HCT116 (cell line): ENCODE results near the gene CCDC154. TPM values are rescaled to one million over a fixed set of nuclear protein-coding genes. Genes with fewer than 3 reads are reported as not detected.

Experiments
- ATAC-seq: fragments of 200-7000 bp; cut with Tn5 transposase; 2 replicates; pipeline ENCODE4 v1.9.1; 2020; ENCODE audit warnings: mild to moderate bottlenecking, moderate library complexity
- BruUV-seq: library from RNA; stranded (reverse); fragments of 400-500 nt; replicated peaks from 2 replicates; lab custom pipeline; 2021; lab: Mats Ljungman, UMichigan
- CTCF ChIA-PET: fragments of 300-600 bp; sonication (Branson Sonifier 250); formaldehyde crosslinking; loops from one replicate; lab custom pipeline; 2021; ENCODE audit warnings: antibody characterized with exemption; lab: Charles Lee
- POLR2A ChIA-PET: fragments of 300-600, 350-600 bp; sonication (Branson Sonifier 250); formaldehyde crosslinking; loops from one replicate; lab custom pipeline; 2021; ENCODE audit warnings: antibody characterized with exemption; lab: Charles Lee
- RAD21 ChIA-PET, 2 experiments: fragments of 300-600 bp; sonication (Branson Sonifier 250); formaldehyde crosslinking; loops; one replicate each; lab custom pipeline; 2023; ENCODE audit warnings: low total read pairs in 2 of 2; ENCODE audit not compliant: uncharacterized antibody in 2 of 2, unreplicated experiment in 2 of 2, low non-redundant PET in 1 of 2; lab: Charles Lee
- DNase-seq: peaks from one replicate; pipeline ENCODE4 v3.0.0-alpha.2; 2010; ENCODE audit warnings: low read depth, low spot score
- H2AFZ ChIP-seq: fragments of 200-600 bp; shearing (Covaris generic), sonication (generic); 2 replicates; pipeline ENCODE4 v1.6.1; 2017; ENCODE audit warnings: low read depth, mixed run types, mixed read lengths, antibody characterized with exemption, low read length; ENCODE audit not compliant: poor library complexity, severe bottlenecking
- H3K27ac ChIP-seq: 2 replicates; pipeline ENCODE4 v1.5.1; 2012; ENCODE audit warnings: low read depth, low read length
- H3K27me3 ChIP-seq: fragments of 200-600 bp; sonication (generic); 2 replicates; pipeline ENCODE4 v1.6.1; 2016; ENCODE audit warnings: mixed run types, low read length, mixed read lengths; ENCODE audit not compliant: insufficient read depth
- H3K36me3 ChIP-seq, 2 experiments: fragments of 200-500 bp in 1 of 2; fragments of 200-600 bp in 1 of 2; sonication (Bioruptor generic) in 1 of 2; sonication (generic) in 1 of 2; 2 replicates each; pipeline versions ENCODE4 v1.5.1 to v1.6.1; 2014 to 2016; ENCODE audit warnings: low read length in 2 of 2, inconsistent platforms in 1 of 2, mixed read lengths in 1 of 2, mixed run types in 1 of 2; ENCODE audit not compliant: insufficient read depth in 2 of 2, control insufficient read depth in 1 of 2
- H3K4me1 ChIP-seq, 2 experiments: fragments of 200-600 bp in 1 of 2; sonication (generic) in 1 of 2; 2 replicates each; pipeline versions ENCODE4 v1.5.1 to v1.6.1; 2012 to 2017; ENCODE audit warnings: low read length in 2 of 2, inconsistent platforms in 1 of 2, mild to moderate bottlenecking in 1 of 2, mixed read lengths in 1 of 2, mixed run types in 1 of 2, moderate library complexity in 1 of 2; ENCODE audit not compliant: insufficient read depth in 2 of 2, control insufficient read depth in 1 of 2
- H3K4me2 ChIP-seq: fragments of 200-600 bp; sonication (generic); 2 replicates; pipeline ENCODE4 v1.6.1; 2017; ENCODE audit warnings: mixed run types, low read length, mixed read lengths
- H3K4me3 ChIP-seq, 2 experiments: fragments of 200-600 bp in 1 of 2; sonication (generic) in 1 of 2; replicated peaks in 1 of 2; 2 replicates each; pipeline ENCODE4 v1.5.1; 2011 to 2016; ENCODE audit warnings: low read length in 2 of 2, control low read depth in 1 of 2, low read depth in 1 of 2, mild to moderate bottlenecking in 1 of 2, mixed read lengths in 1 of 2, mixed run types in 1 of 2
- H3K79me2 ChIP-seq: fragments of 200-600 bp; sonication (generic); 2 replicates; pipeline ENCODE4 v1.6.1; 2017; ENCODE audit warnings: mild to moderate bottlenecking, mixed run types, low read length, moderate library complexity, mixed read lengths; ENCODE audit not compliant: insufficient read depth
- H3K9ac ChIP-seq: fragments of 200-600 bp; sonication (generic); 2 replicates; pipeline ENCODE4 v1.6.1; 2016; ENCODE audit warnings: low read length, mixed read lengths
- H3K9me2 ChIP-seq: fragments of 200-600 bp; sonication (generic), shearing (Covaris generic); 2 replicates; pipeline ENCODE4 v1.6.1; 2017; ENCODE audit warnings: mixed run types, mild to moderate bottlenecking, moderate library complexity; ENCODE audit not compliant: insufficient read depth
- H3K9me3 ChIP-seq, 2 experiments: fragments of 200-500 bp in 1 of 2; fragments of 200-600 bp in 1 of 2; sonication (Bioruptor generic) in 1 of 2; sonication (generic) in 1 of 2; 2 replicates each; pipeline ENCODE4 v1.6.1; 2014 to 2017; ENCODE audit warnings: low read length in 2 of 2, mixed read lengths in 2 of 2, inconsistent platforms in 1 of 2, low read depth in 1 of 2, mild to moderate bottlenecking in 1 of 2, mixed run types in 1 of 2, moderate library complexity in 1 of 2; ENCODE audit not compliant: control insufficient read depth in 1 of 2, insufficient read depth in 1 of 2
- H4K20me1 ChIP-seq: fragments of 200-600 bp; sonication (generic), shearing (Covaris generic); 2 replicates; pipeline ENCODE4 v1.6.1; 2017; ENCODE audit warnings: mixed run types, mild to moderate bottlenecking, moderate library complexity; ENCODE audit not compliant: insufficient read depth
- CBX3 ChIP-seq: IDR thresholded peaks from 2 replicates; pipeline ENCODE4 v1.6.1; 2012; ENCODE audit warnings: low read depth
- ELF1 ChIP-seq: IDR thresholded peaks from 2 replicates; pipeline ENCODE4 v1.6.1; 2012; ENCODE audit warnings: low read depth, borderline replicate concordance
- EZH2phosphoT487 ChIP-seq: fragments of 200-600 bp; IDR thresholded peaks from 2 replicates; pipeline ENCODE4 v1.6.1; 2018; ENCODE audit warnings: antibody characterized with exemption, borderline replicate concordance
- RAD21 ChIP-seq: IDR thresholded peaks from 2 replicates; pipeline ENCODE4 v1.6.1; 2012; ENCODE audit warnings: low read depth, mild to moderate bottlenecking
- REST ChIP-seq: IDR thresholded peaks from 2 replicates; pipeline ENCODE4 v1.6.1; 2012; ENCODE audit warnings: low read depth
- SRF ChIP-seq: IDR thresholded peaks from 2 replicates; pipeline ENCODE4 v1.6.1; 2012; ENCODE audit warnings: low read depth
- YY1 ChIP-seq: IDR thresholded peaks from 2 replicates; pipeline ENCODE4 v1.6.1; 2011; ENCODE audit warnings: low read length, low read depth, moderate library complexity, mild to moderate bottlenecking; ENCODE audit not compliant: insufficient replicate concordance; ENCODE audit errors: extremely low read depth
- ZBTB33 ChIP-seq: IDR thresholded peaks from 2 replicates; pipeline ENCODE4 v1.6.1; 2011; ENCODE audit warnings: mild to moderate bottlenecking, low read length, moderate library complexity; ENCODE audit not compliant: insufficient replicate concordance; ENCODE audit errors: extremely low read depth
- ZFX ChIP-seq: fragments of 450-650 bp; IDR thresholded peaks from 2 replicates; pipeline ENCODE4 v1.6.1; 2017
- ZNF274 ChIP-seq: fragments of 200-500 bp; sonication (Bioruptor generic); IDR thresholded peaks from 2 replicates; pipeline ENCODE4 v1.6.1; 2014; ENCODE audit warnings: mild to moderate bottlenecking, low read depth, low read length, inconsistent platforms
- intact Hi-C: fragments of 100-400 bp; cut with micrococcal nuclease; formaldehyde crosslinking; loops from 2 replicates; pipeline ENCODE4 v1.10.0; 2022
- total RNA-seq: library from RNA; stranded (reverse); gene quantifications from one replicate; pipeline ENCODE4 v1.2.1, GENCODE V29; 2021; ENCODE audit not compliant: unreplicated experiment

CCDC154 gene
- total RNA-seq, 1 experiment from 2014 or later: 1.7 TPM

- no peak for TF ChIP-seq ZNF274
Observed at GRCh38 chr16:1453316-1453715, 9.0 kb upstream of the CCDC154 start (continued).

- no peaks in the 10 kb centered on the region for H3K4me1 ChIP-seq
- ChIA-PET CTCF (no interaction called here), RAD21 (no interaction called here), POLR2A (no interaction called here)
- no peaks in the 10 kb centered on the region for H3K27me3 ChIP-seq
- H3K4me3 ChIP-seq: no peak overlapping the region
- no peak overlapping the region for H3K4me2 ChIP-seq
- H4K20me1 ChIP-seq: no peaks in the 10 kb centered on the region
- no peak for ATAC-seq
- H3K27ac ChIP-seq: no peak overlapping the region
- intact Hi-C loops: no loop called here
- H2AFZ ChIP-seq: no peak overlapping the region
- no peaks in the 10 kb centered on the region for H3K79me2 ChIP-seq
- no TSS peak for BruUV-seq
- H3K9me2 ChIP-seq: no peaks in the 10 kb centered on the region
- no peak for TF ChIP-seq EZH2phosphoT487
- TF ChIP-seq REST: no peak
- no peak for TF ChIP-seq RAD21
- TF ChIP-seq ZBTB33: no peak
- TF ChIP-seq ZFX: no peak
- no peak for TF ChIP-seq YY1
- no peak for TF ChIP-seq SRF
- no peak for TF ChIP-seq CBX3
- TF ChIP-seq ELF1: no peak
- H3K9ac ChIP-seq: no peak overlapping the region
- no peaks in the 10 kb centered on the region; a peak in 1 of 4 replicates for H3K36me3 ChIP-seq
- no peaks in the 10 kb centered on the region for H3K9me3 ChIP-seq
- DNase-seq: no peak
Observed at GRCh38 chr16:1452530-1452929, 8.2 kb upstream of the CCDC154 start.
